ENCODE measurements around the gene HTR1D. TPM values are rescaled to one million over a fixed set of nuclear protein-coding genes. Genes with fewer than 3 reads are reported as not detected.
"Not testable (repeated sequence)": the region's sequence is repeated elsewhere in the genome, so short reads cannot be mapped to it uniquely, and the experiment has no call there.

The HTR1D gene
- total and polyA plus RNA-seq, 12 donors: 0.03 to 0.06 TPM; not detected in 10

DNA sequence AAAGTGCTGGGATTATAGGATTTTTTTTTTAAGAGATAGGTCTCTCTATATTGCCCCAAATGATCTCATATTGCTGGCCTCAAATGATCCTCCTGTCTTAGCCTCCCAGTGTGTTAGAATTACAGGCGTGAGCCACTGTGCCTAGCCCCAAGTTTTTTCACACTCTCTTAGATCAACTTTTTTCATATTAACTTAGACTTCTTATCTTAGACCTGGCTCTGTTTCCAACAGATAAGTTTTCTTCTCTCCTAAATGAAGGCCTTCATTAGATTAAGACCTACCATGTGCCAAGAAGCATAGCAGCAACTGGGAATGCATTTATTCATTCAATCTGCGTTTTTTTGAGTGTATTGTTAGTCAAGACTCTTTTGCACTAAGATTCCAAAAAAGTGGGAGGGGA, 20.2 kb upstream of the HTR1D start:
- DNase-seq: no peak
- 78 to 90% (median 84%) methylated on average over 2 of the region's 2 CpGs for WGBS, 4 donors
- Histone ChIP-seq H3K9me3 (replicated peaks in 1 of 3) (no peaks in the 10 kb centered on the region), H3K27me3 (no peaks in the 10 kb centered on the region), H3K4me1 (replicated peaks in 1 of 2) (no peaks in the 10 kb centered on the region), H3K4me3 (no peak overlapping the region), H3K36me3 (replicated peaks in 1 of 2) (no peaks in the 10 kb centered on the region), H3K27ac (no peak overlapping the region)
- intact Hi-C loops (cut with DNase I): no loop called here
- no peak for TF ChIP-seq POLR2A (IDR thresholded peaks at IDR 0.05)
- TF ChIP-seq, protein P1, sequence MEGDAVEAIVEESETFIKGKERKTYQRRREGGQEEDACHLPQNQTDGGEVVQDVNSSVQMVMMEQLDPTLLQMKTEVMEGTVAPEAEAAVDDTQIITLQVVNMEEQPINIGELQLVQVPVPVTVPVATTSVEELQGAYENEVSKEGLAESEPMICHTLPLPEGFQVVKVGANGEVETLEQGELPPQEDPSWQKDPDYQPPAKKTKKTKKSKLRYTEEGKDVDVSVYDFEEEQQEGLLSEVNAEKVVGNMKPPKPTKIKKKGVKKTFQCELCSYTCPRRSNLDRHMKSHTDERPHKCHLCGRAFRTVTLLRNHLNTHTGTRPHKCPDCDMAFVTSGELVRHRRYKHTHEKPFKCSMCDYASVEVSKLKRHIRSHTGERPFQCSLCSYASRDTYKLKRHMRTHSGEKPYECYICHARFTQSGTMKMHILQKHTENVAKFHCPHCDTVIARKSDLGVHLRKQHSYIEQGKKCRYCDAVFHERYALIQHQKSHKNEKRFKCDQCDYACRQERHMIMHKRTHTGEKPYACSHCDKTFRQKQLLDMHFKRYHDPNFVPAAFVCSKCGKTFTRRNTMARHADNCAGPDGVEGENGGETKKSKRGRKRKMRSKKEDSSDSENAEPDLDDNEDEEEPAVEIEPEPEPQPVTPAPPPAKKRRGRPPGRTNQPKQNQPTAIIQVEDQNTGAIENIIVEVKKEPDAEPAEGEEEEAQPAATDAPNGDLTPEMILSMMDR (IDR thresholded peaks at IDR 0.05): no peak

DNA sequence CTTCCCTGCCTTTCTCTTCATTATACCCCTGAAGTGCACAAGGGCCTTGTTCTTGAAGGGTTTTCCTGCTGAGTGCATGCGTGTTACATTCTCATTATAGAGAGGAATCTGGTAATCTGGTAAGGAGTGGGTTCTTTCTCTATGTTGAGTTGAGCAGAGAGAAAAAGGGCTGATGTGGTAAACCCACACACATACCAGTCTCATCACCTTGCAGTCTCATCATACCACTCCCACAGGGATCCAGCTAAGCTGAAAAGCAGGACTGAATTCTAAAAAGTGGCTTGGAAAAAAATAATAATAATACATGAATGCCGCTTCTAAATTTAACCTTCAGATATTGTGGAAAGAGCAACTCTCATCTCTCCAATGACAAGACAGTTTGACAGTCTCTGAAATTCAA, 10.5 kb upstream of the HTR1D start:
- H3K27ac ChIP-seq: no peak overlapping the region
- TF ChIP-seq, protein P1 (IDR thresholded peaks at IDR 0.05): no peak
- TF ChIP-seq POLR2A (IDR thresholded peaks at IDR 0.05): no peak
- H3K36me3 ChIP-seq (replicated peaks in 1 of 2): no peaks in the 10 kb centered on the region
- no peaks in the 10 kb centered on the region for H3K27me3 ChIP-seq
- no peak overlapping the region for H3K4me3 ChIP-seq
- no peaks in the 10 kb centered on the region for H3K9me3 ChIP-seq (replicated peaks in 1 of 3)
- H3K4me1 ChIP-seq (replicated peaks in 1 of 2): no peaks in the 10 kb centered on the region
- WGBS, 4 donors: 87 to 92% (median 90%) methylated on average over 2 of the region's 2 CpGs
- DNase-seq: no peak
- intact Hi-C loops (cut with DNase I): no loop called here

DNA sequence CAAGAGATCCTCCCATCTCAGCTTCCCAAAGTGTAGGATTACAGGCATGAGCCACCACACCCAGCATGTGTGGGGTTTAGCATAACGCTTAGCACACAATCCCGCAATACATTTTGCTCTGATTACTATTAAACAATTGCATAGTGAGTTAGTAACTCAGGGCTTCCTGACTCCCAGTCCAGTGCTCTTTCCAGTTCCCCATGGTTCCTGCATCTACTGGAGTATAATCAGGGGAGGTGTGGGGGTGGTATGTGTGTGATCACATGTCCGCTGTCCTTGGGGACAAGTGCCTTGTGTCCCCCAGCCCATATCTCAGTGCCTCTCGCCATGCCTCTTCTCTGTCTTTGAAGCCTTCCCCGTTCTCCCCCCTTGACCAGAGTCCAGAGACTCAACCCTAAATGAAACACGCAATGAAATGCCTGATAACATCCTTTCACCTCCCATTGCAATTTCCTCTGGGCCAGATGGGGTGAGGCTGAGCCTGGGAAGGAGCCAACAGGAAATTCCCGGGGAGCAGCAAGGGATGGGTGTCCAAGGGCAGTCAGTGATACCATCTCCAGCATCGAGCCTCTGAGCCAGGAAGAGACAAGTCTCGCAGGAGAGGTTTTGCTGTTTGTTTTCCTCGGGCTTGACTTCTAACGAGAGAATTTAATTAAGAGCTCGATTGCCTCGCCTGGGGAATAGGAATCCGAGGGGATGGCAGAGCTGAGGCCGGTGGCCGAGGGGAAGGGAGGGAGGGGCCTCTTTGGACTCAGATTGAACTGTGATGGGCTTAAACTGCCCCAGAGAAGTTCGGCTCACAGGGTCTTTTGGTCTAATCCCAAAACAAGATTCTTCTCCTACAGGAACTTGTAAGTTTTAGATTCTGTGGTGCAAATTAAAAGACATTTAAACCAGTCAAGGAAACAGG, 7.7 kb upstream of the HTR1D start:
- H3K9me3 ChIP-seq (replicated peaks in 1 of 3): no peaks in the 10 kb centered on the region
- H3K36me3 ChIP-seq (replicated peaks in 1 of 2): no peaks in the 10 kb centered on the region
- DNase-seq: peak in 6 of 7 donors; percentile 10 to 54 (median 24)
- TF ChIP-seq POLR2A (IDR thresholded peaks at IDR 0.05): no peak
- H3K27me3 ChIP-seq: no peaks in the 10 kb centered on the region
- intact Hi-C loops (cut with DNase I): no loop called here
- no peaks in the 10 kb centered on the region for H3K4me1 ChIP-seq (replicated peaks in 1 of 2)
- H3K27ac ChIP-seq: peak overlapping the region in 1 of 5 donors; percentile 64
- H3K4me3 ChIP-seq: no peak overlapping the region
- WGBS, 4 donors: 47 to 51% (median 48%) methylated on average over 16 to 17 of the region's 17 CpGs

DNA sequence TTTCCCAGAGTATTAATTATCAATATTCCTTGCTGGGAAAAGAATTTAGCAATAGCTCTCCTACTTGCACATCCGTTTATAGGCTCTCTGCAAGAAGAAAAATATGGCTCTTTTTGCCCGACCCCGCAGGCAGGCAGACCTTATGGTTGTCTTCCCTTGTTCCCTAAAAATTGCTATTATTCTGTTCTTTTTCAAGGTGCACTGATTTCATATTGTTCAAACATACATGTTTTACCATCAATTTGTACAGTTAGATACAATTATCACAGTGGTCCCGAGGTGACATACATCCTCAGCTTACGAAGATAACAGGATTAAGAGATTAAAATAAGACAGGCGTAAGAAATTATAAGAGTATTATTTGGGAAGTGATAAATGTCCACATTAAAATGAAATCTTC, 6.7 kb upstream of the HTR1D start:
- WGBS, 4 donors: 76 to 85% (median 82%) methylated on average over 6 of the region's 6 CpGs
- H3K4me1 ChIP-seq (replicated peaks in 1 of 2); H3K9me3 ChIP-seq (replicated peaks in 1 of 3); DNase-seq; H3K27me3 ChIP-seq; H3K36me3 ChIP-seq (replicated peaks in 1 of 2); H3K27ac ChIP-seq; H3K4me3 ChIP-seq; intact Hi-C loops (cut with DNase I): not testable (repeated sequence)

DNA sequence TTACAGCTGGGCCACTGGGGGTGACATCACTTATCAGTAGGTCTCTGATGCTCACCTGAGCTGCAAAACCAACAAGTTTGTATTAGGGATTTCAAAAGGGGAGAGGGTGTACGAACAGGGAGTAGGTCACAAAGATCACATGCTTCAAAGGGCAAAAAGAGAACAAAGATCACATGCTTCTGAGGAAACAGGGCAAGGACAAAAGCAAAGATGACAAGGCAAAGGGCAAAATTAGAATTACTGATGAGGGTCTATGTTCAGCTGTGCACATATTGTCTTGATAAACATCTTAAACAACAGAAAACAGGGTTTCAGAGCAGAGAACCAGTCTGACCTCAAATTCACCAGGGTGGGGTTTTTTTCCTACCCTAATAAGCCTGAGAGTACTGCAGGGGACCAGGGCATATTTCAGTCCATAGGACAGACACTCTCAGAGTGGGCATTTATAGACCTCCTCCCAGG, 6.2 kb upstream of the HTR1D start:
- H3K4me1 ChIP-seq (replicated peaks in 1 of 2); H3K4me3 ChIP-seq; intact Hi-C loops (cut with DNase I); DNase-seq; H3K27me3 ChIP-seq; H3K9me3 ChIP-seq (replicated peaks in 1 of 3); H3K27ac ChIP-seq; H3K36me3 ChIP-seq (replicated peaks in 1 of 2): not testable (repeated sequence)
- WGBS, 4 donors: 52 to 60% (median 55%) methylated on average over 1 of the region's 1 CpG
